HK-2 (cell line): ENCODE measurements around the gene FBXL17.
"Not testable (repeated sequence)": the region's sequence is repeated elsewhere in the genome, so short reads cannot be mapped to it uniquely, and the experiment has no call there.

Source experiments
- DNase-seq: peaks from one replicate; pipeline ENCODE4 v3.0.0-alpha.2; 2018; ENCODE audit not compliant: unreplicated experiment

Gene FBXL17

DNA sequence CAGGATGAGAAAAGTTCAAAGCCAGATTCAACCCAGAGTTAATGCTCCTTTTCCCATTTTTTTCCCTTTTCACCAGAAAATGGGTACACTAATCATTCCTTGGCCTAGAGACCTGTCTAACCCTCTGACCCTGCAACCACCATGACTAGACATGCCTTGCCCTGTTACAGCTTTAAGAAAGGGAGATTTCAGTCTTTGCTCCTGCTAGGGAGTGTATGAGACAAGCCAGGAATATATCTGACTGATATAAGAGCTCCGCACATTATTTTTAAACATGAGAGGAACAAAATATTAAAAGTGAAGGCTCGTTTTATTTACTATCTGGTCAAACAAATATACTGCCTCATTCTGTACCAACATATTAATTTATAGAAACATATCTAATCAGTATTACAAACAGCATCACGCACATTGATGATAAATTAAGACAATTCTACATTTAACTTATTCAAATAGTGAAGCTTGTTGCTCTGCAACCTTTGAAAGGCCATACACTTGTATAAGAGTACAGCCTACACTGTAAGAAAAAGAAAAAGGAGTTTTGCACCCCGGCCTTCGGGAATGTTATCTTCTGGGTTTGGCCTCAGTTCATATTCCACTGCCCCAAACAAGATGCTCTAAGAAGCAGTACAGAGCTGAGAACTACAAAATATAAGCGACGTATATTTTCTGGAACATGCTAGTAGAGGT, 132.7 kb downstream of the FBXL17 start:
- no peak for DNase-seq

DNA sequence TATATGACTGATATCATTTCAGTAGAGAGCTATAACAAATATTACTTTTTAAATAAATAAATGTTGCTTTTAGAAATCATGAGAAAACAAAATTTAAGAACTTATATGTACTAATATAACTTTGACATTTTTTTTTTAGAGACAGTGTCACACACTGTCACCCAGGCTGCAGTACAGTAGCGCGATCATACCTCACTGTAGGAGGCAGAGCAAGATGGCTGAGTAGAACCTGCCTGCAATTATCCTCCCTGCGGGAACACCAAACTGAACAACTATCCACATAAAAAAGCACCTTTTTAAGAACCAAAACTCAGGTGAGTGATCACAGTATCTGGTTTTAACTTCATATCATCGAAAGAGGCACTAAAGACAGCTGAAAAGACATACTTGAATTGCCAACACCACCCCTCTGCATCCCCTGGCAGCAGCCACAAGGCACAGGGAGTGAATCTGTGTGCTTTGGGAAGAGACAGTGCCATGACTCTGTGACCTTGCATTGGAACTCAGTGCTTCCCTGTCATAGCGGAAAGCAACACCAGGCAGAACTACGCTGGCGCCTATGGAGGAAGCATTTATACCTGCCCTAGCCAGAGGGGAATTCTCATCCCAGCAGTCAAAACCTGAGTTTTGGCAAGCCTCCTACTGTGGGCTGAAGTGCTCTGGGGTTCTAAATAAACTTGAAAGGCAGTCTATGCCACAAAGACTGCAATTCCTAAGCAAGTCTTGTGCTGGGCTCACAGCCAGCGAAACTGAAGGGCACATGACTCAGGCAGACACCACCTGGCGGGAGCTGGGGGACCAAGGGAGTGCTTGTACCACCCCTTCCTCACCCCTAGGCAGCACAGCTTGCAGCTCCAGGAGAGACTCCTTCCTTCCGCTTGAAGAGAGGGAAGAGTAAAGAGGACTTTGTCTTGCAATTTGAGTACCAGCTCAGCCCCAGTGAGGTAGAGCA, 142.7 kb downstream of the FBXL17 start:
- DNase-seq, result no peak

DNA sequence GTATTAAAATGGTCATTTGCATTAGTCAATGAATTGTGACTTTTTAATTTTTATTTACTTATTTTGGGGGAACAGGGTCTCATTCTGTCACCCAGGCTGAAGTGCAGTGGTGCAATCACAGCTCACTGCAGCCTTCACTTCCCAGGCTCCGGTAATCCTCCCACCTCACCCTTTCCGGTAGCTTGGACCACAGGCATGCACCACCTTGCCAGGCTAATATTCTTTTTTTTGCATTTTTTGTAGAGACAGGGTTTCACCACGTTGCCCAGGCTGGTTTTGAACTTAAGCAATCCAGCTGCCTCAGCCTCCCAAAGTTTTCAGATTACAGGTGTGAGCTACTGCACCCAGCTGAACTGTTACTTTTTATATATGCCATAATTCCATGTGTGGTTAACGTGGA, 143.4 kb downstream of the FBXL17 start:
- DNase-seq, result no peak

DNA sequence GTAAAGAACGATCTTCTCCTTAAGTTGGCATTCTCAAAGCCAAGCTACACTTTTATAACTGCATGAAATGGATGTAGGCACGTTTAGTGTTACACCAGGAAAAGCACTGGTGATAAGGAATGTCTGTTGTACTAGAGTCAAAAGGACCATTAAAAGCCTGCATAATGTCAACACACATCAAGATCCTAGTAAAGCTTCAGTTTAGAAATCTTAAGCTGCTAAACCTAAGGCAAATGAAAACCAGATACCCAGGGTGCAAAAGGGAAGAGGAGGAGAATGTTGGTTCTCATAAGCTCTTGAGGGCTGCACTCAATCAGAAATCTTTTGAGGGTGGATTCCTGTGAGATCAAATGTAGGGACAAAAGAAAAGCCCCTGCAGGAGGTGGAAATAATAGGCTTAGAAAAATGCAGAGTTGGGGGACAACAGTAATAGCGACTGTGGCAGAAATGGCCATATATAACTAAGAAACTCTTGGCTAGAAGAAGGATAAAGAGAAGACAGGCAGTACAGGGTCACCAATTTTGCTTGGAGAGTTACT, 148.2 kb downstream of the FBXL17 start:
- no peak for DNase-seq

DNA sequence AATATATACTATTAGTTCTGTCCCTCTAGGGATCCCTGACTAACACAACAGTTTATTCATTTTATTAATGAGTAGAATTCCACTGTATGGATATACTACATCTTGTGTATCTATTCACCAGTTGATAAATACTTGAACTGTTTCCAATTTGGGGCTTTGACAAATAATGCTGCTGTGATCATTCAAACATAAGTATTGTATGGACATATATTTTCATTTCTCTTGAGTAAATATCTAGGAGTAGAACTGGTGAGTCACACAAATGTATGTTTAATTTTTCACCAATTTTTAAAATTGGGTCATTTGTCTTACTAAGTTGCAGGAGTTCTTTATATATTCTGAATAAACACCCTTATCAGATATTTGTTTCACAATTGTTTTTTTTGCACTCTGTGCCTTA, 149.1 kb downstream of the FBXL17 start:
- DNase-seq, result no peak

DNA sequence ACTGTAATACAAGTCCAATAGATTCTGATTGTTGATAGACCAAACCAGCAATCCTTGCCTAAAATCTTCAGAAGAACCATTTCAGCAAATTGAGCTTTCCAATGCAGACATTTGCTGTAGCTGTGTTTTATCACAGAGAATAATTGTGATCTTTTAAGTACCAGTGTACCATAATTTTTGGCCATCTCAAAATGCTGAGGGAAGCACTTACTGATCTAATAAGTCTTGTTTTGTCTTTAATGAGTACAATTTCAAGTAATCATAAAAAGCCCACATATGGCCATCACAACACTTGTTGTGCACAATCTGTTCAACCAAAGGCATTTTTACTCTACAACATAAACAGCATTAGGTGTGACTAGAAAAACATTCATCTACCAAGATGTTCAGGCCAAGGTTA, 159.9 kb downstream of the FBXL17 start:
- no peak for DNase-seq

DNA sequence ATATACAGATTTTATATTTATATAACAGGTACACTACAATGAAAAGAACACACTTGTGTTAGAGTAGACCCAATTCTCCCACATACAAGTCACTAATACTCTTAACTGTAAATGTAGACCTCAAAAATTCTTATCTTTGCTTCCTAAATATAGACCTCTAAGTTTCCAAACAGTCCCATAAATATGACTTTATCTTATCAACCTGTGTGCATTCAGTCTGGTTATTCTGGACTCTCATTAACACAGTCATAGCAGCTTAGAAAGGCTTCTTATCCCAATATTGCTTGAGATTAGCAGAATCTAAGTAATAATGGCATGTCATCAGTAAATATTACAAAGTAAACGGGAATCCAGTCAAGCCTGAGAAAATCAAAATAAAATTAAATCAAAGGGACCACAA, 161.1 kb downstream of the FBXL17 start:
- DNase-seq, result no peak

DNA sequence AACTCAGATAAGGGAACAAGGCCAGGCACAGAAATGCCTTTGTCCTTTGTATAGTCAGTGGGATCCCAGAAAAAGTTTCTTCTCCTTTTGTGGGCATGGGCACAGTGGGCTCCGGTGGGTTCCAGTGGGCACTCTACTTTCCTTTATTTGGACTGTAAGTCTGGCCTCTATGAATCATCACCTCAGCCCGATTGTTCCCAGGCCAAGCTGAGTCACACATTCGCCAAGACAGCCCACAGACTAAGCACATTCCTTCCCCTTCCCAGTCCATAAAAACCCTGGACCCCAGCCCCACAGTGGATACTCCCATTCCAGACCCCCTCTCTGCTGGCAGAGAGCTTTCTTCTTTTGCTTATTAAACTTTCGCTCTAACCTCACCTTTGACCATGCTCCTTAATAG, 165.0 kb downstream of the FBXL17 start:
- DNase-seq, result peak; percentile 34

DNA sequence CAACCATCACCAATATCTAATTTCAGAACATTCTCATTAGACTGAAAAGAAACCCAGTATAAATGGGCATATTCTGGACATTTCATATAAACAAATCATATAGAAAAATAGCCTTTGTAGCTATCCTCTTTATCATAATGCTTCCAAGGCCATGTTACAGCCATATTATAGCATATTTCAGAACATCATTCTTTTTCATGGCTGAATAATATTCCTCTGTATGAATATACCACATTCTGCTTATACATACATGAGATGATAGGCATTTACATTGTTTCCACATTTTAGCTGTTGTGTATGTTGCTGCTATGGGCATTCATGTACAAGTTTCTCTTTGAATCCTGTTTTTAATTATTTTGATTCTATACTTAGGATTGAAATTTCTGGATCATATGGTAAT, 167.0 kb downstream of the FBXL17 start:
- no peak for DNase-seq

DNA sequence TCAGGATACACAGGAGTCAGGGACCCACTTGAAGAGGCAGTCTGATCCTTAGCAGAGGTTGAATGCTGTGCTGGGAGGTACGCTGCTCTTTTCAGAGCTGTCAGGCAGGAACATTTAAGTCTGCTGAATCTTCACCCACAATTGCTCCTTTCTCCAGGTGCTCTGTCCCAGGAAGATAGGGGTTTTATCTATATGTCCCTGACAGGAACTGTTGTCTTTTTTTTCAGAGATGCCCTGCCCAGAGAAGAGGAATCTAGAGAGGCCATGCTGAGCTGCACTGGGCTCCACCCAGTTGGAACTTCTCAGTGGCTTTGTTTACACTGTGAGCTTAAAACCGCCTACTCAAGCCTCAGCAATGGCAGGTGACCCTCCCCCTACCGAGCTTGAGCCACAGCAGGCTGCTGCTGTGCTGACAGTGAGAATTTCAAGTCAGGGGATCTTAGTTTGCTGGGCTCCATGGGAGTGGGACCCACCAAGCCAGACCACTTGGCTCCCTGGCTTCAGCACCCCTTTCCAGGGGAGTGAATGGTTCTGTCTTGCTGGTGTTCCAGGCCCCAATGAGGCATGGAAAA, 169.0 kb downstream of the FBXL17 start:
- DNase-seq, result no peak

DNA sequence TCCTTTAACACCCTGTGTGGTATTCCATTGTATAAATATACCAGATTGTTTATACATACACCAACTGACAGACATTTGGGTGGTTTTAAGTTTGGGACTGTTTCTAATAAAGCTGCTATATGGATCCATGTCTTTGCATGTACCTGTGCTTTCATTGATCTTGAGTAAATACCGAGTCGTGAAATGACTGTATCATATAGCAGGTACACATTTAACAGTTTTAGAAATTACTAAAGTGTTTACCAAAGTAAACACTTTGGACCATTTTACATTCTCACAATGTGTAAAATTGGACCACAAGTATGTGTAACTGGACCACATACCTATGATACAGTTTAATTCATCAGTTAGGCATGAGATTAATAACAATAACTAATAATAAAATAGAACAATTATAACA, 175.2 kb downstream of the FBXL17 start:
- no peak for DNase-seq

DNA sequence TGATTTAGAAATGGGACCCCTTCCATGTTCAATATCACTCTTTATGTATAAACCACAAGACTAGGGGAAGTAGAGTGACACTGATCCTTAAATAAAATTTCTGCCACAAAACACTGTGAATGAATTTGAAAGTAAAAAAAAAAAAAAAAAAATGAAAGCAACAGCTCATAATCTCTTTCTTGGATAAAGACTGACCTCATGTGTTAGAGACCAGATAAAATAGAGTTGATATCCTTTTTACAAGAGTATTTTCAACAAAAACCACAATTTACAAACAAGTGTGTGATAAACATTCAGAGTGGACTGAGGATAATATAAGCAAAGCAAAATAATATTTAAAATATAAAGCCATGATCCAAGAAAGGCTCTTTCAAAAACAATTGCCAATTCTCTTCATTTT, 180.2 kb downstream of the FBXL17 start:
- DNase-seq, result no peak

DNA sequence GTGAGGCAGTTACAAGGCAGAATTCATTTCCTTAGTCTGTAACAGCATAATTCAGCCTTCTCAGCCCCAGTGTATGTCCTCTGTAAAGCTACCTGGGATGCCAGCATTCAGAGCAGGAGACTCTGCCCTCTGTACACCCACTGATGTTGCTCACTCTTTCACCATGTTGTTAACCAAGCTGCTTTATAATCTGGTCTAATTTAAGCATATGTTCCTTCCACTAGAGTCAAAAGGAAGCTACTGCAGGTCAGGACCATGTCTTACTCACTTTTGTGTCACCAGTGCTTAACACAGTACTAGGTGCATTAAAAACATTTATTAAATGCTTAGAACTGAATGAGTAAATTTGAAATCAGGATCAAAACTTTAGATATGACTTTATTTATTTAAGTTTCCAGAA, 185.6 kb downstream of the FBXL17 start:
- no peak for DNase-seq

DNA sequence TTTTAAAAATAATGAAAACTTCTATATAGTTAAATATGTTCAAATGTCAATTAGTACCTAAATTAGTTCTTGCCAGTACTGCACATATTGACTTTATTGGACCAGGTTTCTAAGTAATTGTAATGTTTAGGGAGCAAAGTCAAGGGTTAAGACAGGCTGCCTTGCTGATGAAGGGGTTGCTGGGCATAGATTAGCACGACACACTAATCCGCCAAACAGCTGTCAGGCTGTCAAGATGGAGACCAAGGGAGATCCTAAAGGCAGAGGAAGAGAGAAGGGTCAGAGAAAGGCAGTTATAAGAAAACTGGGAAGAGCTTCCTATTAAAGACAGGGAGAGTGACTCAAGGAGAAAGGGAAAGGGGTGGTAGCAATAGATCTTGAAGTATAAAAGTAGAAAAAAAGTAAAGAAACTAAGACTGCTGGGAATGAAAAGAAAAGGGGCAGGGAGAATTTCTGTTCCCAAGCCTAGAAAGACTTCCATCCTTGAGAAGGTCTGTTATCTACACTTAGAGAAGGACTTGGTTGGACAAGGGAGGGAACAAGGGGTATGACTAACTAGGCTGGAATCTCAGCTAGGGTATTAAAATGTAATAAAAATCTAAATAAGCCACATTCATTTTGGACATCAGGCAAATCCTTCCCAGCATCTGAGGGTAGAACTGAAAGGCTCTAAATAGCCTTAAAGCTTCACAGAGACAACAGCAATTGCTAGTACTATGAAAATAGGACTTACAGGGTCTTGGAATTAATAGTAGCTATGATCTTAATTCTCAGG, 188.7 kb downstream of the FBXL17 start:
- no peak for DNase-seq

DNA sequence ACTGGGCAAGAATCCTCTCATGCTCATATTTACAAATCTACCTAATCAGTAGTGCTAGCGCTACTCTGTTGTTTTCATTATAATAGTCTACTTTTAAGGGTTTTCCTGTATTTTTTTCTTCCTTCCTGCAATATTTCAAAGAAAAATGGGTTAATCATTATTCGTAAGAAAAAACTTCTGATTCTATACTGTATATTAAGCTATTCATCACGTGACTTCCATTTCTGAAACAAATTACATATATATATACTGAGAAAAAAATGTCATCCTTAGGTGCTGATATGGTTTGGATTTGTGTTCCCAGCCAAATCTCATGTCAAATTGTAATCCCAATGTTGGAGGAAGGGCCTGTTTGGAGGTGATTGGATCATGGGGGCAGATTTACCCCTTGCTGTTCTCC, 197.0 kb downstream of the FBXL17 start:
- no peak for DNase-seq

DNA sequence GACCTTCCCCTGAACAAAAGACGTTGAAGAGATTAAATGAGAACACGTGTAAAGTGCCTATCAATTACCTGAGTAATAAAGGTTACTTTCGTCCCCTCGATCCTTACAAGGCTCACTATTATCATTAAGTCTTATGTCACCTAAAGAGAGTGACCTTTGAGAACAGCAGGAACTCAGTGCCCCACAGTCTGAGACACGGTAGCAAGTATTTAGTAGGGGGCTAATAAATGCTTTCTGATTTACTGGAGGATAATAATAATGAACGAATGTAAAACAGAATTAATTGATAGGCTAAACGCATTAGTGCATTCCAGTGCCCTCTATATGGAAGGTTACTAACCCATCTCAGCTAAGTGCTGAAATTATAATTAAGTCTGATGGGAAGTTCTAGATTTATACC, 199.9 kb downstream of the FBXL17 start:
- DNase-seq, result no peak

DNA sequence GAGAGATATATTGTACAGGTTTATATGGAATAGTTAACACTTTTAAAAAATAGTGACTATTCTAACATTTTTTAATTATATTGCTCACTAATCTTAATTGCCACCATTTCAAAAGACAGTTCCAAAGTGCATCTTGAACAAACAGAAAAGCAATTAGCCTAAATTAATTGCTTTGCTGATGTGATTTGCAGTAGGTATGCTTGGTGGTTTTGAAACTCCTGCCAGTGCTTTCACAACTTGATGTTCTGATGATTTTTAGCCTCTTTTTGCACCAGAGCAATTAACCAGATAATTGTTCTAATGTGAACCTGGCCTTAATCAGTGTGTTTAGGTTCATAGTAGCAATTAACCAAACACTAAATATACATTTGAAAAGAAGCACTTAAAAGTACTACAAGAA, 207.6 kb downstream of the FBXL17 start:
- DNase-seq, result no peak

DNA sequence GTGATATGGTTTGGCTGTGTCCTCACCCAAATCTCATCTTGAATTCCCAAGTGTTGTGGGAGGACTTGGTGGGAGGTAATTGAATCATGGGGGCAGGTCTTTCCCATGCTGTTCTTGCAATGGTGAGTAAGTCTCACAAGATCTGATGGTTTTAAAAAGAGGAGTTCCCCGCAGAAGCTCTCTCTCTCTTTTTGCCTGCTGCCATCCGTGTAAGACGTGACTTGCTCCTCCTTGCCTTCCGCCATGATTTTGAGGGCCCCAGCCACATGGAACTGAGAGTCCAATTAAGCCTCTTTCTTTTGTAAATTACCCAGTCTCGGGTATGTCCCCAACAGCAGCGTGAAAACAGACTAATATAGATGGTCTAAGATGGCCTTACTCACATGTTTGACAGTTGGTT, 210.1 kb downstream of the FBXL17 start:
- DNase-seq, result no peak

DNA sequence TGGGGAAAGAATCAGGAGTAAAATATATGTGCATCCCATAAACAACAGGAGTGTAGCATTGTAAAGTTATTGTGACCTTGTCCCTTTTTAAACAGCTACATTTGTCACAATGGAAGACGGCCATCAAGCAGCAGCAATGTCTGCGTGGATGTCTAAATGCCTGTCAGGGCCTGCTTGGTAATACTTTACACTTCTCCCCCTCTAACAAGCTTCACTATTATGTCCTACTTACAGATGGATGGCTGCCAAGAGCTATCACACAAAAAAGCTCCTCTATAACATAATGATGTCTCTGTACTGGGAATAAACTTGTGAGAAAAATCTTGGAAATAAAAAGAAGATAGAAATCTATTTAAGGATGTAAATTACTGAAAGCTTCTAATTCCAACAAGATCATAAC, 213.0 kb downstream of the FBXL17 start:
- no peak for DNase-seq

DNA sequence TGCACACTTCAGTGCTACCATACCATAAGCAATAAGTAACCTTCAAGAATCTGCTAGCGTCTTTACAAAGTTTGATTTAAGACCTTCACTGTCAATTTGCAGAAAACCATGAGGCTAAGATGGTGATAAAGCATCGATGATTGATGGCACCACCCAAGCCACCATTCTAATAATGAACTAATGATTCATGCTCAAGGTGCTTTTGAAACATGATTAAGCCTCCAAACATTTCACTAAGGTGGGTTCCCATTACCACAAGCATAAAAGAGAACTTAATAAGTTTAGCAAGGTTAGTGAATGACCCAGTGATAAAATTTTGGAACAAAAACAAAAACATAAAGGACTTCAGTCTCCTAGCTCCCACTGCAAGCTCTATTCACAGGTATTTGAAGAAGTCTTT, 214.7 kb downstream of the FBXL17 start:
- no peak for DNase-seq

DNA sequence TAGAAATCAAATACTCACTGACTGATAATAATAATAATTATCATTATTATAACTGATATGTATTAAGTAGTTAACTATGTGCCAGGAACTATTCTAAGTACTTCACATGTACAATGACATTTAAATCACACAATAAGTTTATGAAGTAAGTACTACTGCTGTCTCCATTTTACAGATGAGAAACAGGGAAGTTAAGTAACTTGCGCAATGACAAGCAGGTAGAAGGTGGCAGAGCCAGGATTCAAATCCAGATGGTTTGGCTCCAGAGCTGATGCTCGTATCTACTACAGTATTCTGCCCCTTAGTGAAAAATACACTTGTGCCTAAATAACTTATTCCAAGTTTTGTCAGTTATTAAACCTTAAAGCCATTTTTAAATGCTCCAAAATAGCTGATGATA, 217.3 kb downstream of the FBXL17 start:
- no peak for DNase-seq

DNA sequence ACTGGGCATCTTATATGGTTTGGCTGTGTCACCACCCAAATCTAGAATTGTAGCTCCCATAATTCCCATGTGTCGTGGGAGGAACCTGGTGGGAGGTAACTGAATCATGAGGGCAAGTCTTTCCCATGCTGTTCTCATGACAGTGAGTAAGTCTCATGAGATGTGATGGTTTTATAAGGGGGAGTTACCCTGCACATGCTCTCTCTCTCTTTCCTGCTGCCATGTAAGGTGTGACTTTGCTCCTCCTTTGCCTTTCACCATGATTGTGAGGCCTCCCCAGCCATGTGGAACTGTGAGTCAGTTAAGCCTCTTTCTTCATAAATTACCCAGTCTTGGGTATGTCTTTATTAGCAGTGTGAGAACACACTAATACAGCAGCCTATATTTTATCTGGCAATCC, 229.0 kb downstream of the FBXL17 start:
- DNase-seq, result not testable (repeated sequence)
